ENCODE data around the gene XPO4. TPM values are rescaled to one million over a fixed set of nuclear protein-coding genes. Genes with fewer than 3 reads are reported as not detected.

Gene XPO4
- total RNA-seq, 1 experiment from 2014 or later: 34.1 TPM

DNA sequence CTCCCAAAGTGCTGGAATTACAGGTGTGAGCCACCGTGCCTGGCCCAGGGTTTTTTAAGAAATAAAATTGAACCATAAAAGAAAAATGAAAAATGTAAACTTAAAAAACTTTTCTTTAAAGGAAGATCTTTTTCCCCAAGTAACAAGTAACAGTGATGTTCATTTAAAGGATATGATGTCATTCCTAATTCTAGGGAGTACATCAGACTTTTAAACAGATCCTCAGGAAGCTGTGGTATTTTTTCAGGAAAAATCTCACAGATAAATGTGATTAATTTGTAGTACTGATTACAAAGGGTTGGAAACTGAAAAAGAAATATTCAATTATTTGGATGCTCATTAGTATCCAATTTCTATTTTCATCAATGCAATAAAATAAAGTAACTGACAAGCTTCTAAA, 114.2 kb downstream of the XPO4 start:
- no peak overlapping the region for H2BK20ac ChIP-seq (ENCODE audit: low read depth, low read length, poor library complexity, severe bottlenecking)
- H3K23me2 ChIP-seq (ENCODE audit: insufficient read length, low read depth, low read length, poor library complexity, severe bottlenecking): no peaks in the 10 kb centered on the region
- TF ChIP-seq, protein P1, sequence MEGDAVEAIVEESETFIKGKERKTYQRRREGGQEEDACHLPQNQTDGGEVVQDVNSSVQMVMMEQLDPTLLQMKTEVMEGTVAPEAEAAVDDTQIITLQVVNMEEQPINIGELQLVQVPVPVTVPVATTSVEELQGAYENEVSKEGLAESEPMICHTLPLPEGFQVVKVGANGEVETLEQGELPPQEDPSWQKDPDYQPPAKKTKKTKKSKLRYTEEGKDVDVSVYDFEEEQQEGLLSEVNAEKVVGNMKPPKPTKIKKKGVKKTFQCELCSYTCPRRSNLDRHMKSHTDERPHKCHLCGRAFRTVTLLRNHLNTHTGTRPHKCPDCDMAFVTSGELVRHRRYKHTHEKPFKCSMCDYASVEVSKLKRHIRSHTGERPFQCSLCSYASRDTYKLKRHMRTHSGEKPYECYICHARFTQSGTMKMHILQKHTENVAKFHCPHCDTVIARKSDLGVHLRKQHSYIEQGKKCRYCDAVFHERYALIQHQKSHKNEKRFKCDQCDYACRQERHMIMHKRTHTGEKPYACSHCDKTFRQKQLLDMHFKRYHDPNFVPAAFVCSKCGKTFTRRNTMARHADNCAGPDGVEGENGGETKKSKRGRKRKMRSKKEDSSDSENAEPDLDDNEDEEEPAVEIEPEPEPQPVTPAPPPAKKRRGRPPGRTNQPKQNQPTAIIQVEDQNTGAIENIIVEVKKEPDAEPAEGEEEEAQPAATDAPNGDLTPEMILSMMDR (conservative IDR thresholded peaks at IDR 0.05): no peak
- H3K79me2 ChIP-seq (ENCODE audit: insufficient read depth, low read length): no peaks in the 10 kb centered on the region
- Mint-ChIP-seq H3K27ac (no peak overlapping the region), H3K36me3 (ENCODE audit: insufficient read depth in 1 of 3, low read depth in 3 of 3) (peaks cover 12 to 52% (median 40%) of the 10 kb centered on the region in 3 experiments; a peak in 6 of 7 replicates), H3K4me3 (no peak overlapping the region), H3K9me3 (no peaks in the 10 kb centered on the region), H3K4me1 (no peaks in the 10 kb centered on the region), H3K27me3 (ENCODE audit: low read depth) (no peaks in the 10 kb centered on the region)
- no peak overlapping the region for H4K91ac ChIP-seq (ENCODE audit: insufficient read length, low read depth, low read length)
- H3K14ac ChIP-seq (ENCODE audit: insufficient read depth, low read length): no peak overlapping the region
- no peak overlapping the region for H2AFZ ChIP-seq (ENCODE audit: low read length)
- no peak overlapping the region for H2BK12ac ChIP-seq (ENCODE audit: insufficient read length, low read depth, low read length)
- no peaks in the 10 kb centered on the region for H3K9me3 ChIP-seq (ENCODE audit: control insufficient read depth, low read depth, low read length)
- H3K9ac ChIP-seq (ENCODE audit: extremely low read depth, insufficient read length, low read length): no peak overlapping the region
- H3K23ac ChIP-seq (ENCODE audit: insufficient read length, low read depth, low read length): no peak overlapping the region
- H2BK120ac ChIP-seq (ENCODE audit: low read depth, low read length, poor library complexity, severe bottlenecking): no peak overlapping the region
- H3K4ac ChIP-seq (ENCODE audit: low read depth, low read length): no peak overlapping the region
- H3K18ac ChIP-seq (ENCODE audit: insufficient read length, low read depth, low read length): no peak overlapping the region
- no peak overlapping the region for H2BK5ac ChIP-seq (ENCODE audit: insufficient read length, low read length)
- H2BK15ac ChIP-seq (ENCODE audit: low read depth, low read length): no peak overlapping the region
- no peaks in the 10 kb centered on the region for H3K27me3 ChIP-seq (ENCODE audit: insufficient read depth, low read length)
- no CpG with 5 or more reads among the region's 1 CpG for WGBS (ENCODE audit: extremely low coverage, insufficient read length, low lambda C conversion rate)
- no peaks in the 10 kb centered on the region for H3K4me1 ChIP-seq (ENCODE audit: insufficient read depth, low read length)
- H3T11ph ChIP-seq (ENCODE audit: low read length): no peak overlapping the region
- no peak overlapping the region for H2AK5ac ChIP-seq (ENCODE audit: insufficient read length, low read length)
- no peak overlapping the region for H3K27ac ChIP-seq (ENCODE audit: insufficient read length, low read depth, low read length)
- no peak overlapping the region for H3K56ac ChIP-seq (ENCODE audit: insufficient read length, low read depth, low read length)
- no peak overlapping the region for H4K8ac ChIP-seq (replicated peaks; ENCODE audit: insufficient read length, low read depth, low read length)
- H4K5ac ChIP-seq (ENCODE audit: insufficient read length, low read depth, low read length): no peak overlapping the region
- DNase-seq: no peak
- no peaks in the 10 kb centered on the region for H3K79me1 ChIP-seq (ENCODE audit: insufficient read depth, low read depth, low read length, poor library complexity, severe bottlenecking)
- H3K4me2 ChIP-seq (ENCODE audit: insufficient read depth, insufficient read length, low read length): no peak overlapping the region
- H4K20me1 ChIP-seq (ENCODE audit: control insufficient read depth, insufficient read depth, insufficient read length): peaks cover 2% of the 10 kb centered on the region

All from H9 (cell line).